Liver (tissue), 9 donors: ENCODE measurements around the gene TIMM17B. TPM values are rescaled to one million over a fixed set of nuclear protein-coding genes. Genes with fewer than 3 reads are reported as not detected.
A peak's percentile ranks its signal among the peaks of the same experiment; 100 is the strongest.

Experiments used
- DNase-seq: peaks from one replicate; pipeline ENCODE4 v3.0.0-alpha.2; 2017; ENCODE audit warnings: low spot score
- H3K27ac ChIP-seq, 2 donors: one replicate each; pipeline ENCODE4 v1.7.0; 2013; ENCODE audit warnings: inconsistent platforms in 2 of 2, low read length in 2 of 2, control low read depth in 1 of 2, low read depth in 1 of 2, mild to moderate bottlenecking in 1 of 2
- H3K27me3 ChIP-seq, 4 donors: one replicate each; pipeline versions ENCODE4 v1.6.1 to v1.7.0; 2013; ENCODE audit warnings: low read length in 3 of 4, inconsistent platforms in 1 of 4, mild to moderate bottlenecking in 1 of 4, moderate library complexity in 1 of 4; ENCODE audit not compliant: control insufficient read depth in 4 of 4, insufficient read depth in 4 of 4
- H3K36me3 ChIP-seq, 4 donors: one replicate each; pipeline versions ENCODE4 v1.6.1 to v1.7.0; 2013; ENCODE audit warnings: low read length in 3 of 4, mild to moderate bottlenecking in 3 of 4, low read depth in 1 of 4, moderate library complexity in 1 of 4; ENCODE audit not compliant: control insufficient read depth in 4 of 4, insufficient read depth in 3 of 4
- H3K4me1 ChIP-seq, 4 donors: one replicate each; pipeline versions ENCODE4 v1.6.1 to v1.7.0; 2013; ENCODE audit warnings: low read length in 3 of 4, mild to moderate bottlenecking in 3 of 4, moderate library complexity in 1 of 4; ENCODE audit not compliant: control insufficient read depth in 4 of 4, insufficient read depth in 4 of 4
- H3K4me3 ChIP-seq, 3 donors: one replicate each; pipeline versions ENCODE4 v1.6.1 to v1.7.0; 2013; ENCODE audit warnings: low read length in 3 of 3, control low read depth in 1 of 3, low read depth in 1 of 3, mild to moderate bottlenecking in 1 of 3
- H3K9ac ChIP-seq, 2 donors: one replicate each; pipeline ENCODE4 v1.7.0; 2013; ENCODE audit warnings: low read length in 2 of 2, mild to moderate bottlenecking in 2 of 2, moderate library complexity in 2 of 2, control low read depth in 1 of 2, low read depth in 1 of 2
- H3K9me3 ChIP-seq, 4 donors: one replicate each; pipeline versions ENCODE4 v1.6.1 to v1.7.0; 2013; ENCODE audit warnings: low read length in 3 of 4; ENCODE audit not compliant: control insufficient read depth in 4 of 4
- EGR1 ChIP-seq, 2 donors: IDR thresholded peaks; 2 replicates each; pipeline ENCODE4 v1.6.1; 2016 to 2018; ENCODE audit warnings: antibody characterized with exemption in 2 of 2, low read depth in 2 of 2
- FOXA1 ChIP-seq: IDR thresholded peaks from 2 replicates; pipeline ENCODE4 v1.6.1; 2016; ENCODE audit warnings: antibody characterized with exemption
- FOXA2 ChIP-seq: IDR thresholded peaks from 2 replicates; pipeline ENCODE4 v1.6.1; 2016; ENCODE audit warnings: antibody characterized with exemption
- GABPA ChIP-seq, 2 donors: IDR thresholded peaks in 1 of 2; conservative IDR thresholded peaks in 1 of 2; 2 replicates each; pipeline ENCODE4 v1.6.1; 2016; ENCODE audit warnings: antibody characterized with exemption in 2 of 2, mild to moderate bottlenecking in 1 of 2, moderate library complexity in 1 of 2
- HNF4A ChIP-seq, 2 donors: conservative IDR thresholded peaks; 2 replicates each; pipeline ENCODE4 v1.6.1; 2016; ENCODE audit warnings: antibody characterized with exemption in 2 of 2, mild to moderate bottlenecking in 2 of 2
- HNF4G ChIP-seq: IDR thresholded peaks from 2 replicates; pipeline ENCODE4 v1.6.1; 2016; ENCODE audit warnings: antibody characterized with exemption
- JUND ChIP-seq, 2 donors: IDR thresholded peaks; 2 replicates each; pipeline ENCODE4 v1.6.1; 2016; ENCODE audit warnings: antibody characterized with exemption in 2 of 2
- NR2F2 ChIP-seq: IDR thresholded peaks from 2 replicates; pipeline ENCODE4 v1.6.1; 2016; ENCODE audit warnings: antibody characterized with exemption
- RAD21 ChIP-seq, 2 donors: IDR thresholded peaks; 2 replicates each; pipeline ENCODE4 v1.6.1; 2016; ENCODE audit warnings: antibody characterized with exemption in 2 of 2, mild to moderate bottlenecking in 2 of 2
- RXRA ChIP-seq, 2 donors: IDR thresholded peaks; 2 replicates each; pipeline ENCODE4 v1.6.1; 2017 to 2018; ENCODE audit warnings: antibody characterized with exemption in 2 of 2, mild to moderate bottlenecking in 1 of 2
- SP1 ChIP-seq: IDR thresholded peaks from 2 replicates; pipeline ENCODE4 v1.6.1; 2018; ENCODE audit warnings: antibody characterized with exemption, mild to moderate bottlenecking
- TAF1 ChIP-seq: conservative IDR thresholded peaks from 2 replicates; pipeline ENCODE4 v1.6.1; 2016; ENCODE audit warnings: antibody characterized with exemption, mild to moderate bottlenecking
- YY1 ChIP-seq: IDR thresholded peaks from 2 replicates; pipeline ENCODE4 v1.6.1; 2016; ENCODE audit warnings: antibody characterized with exemption, mild to moderate bottlenecking
- WGBS: extraction: QIAGEN DNeasy Blood & Tissue Kit; methylation state at CpG from one replicate; pipeline ENCODE4 v1.1.7; 2013; 5-methylcytosine and 5-hydroxymethylcytosine counted together
- polyA plus RNA-seq, 2 donors: library from polyadenylated mRNA; stranded (reverse) in 1 of 2; unstranded in 1 of 2; fragments of 200-250 nt in 1 of 2; fragments of >200 nt in 1 of 2; fragmentation: Nextera tagmentation in 1 of 2; extraction: Ambion mirVana in 1 of 2; gene quantifications; one replicate each; pipeline versions ENCODE4 v1.2.1 to v1.2.3, GENCODE V29; 2013 to 2015
- total RNA-seq, 2 donors: library from RNA; depleted of rRNA; stranded (reverse); fragments of >200 nt; gene quantifications; one replicate each; pipeline ENCODE4 v1.2.3, GENCODE V29; 2014
- TF ChIP-seq, protein P1 (sequence below): IDR thresholded peaks from 2 replicates; pipeline ENCODE4 v1.6.1; 2016; ENCODE audit warnings: antibody characterized with exemption
- TF ChIP-seq, protein P2 (sequence below): IDR thresholded peaks from 2 replicates; pipeline ENCODE4 v1.6.1; 2016; ENCODE audit warnings: antibody characterized with exemption, mild to moderate bottlenecking
- TF ChIP-seq, protein P3 (sequence below): IDR thresholded peaks from 2 replicates; pipeline ENCODE4 v1.6.1; 2016; ENCODE audit warnings: antibody characterized with exemption
- TF ChIP-seq, protein P4 (sequence below): IDR thresholded peaks from 2 replicates; pipeline ENCODE4 v1.6.1; 2016; ENCODE audit warnings: antibody characterized with exemption
- TF ChIP-seq, protein P5 (sequence below): fragments of 150-350 bp; IDR thresholded peaks from 2 replicates; pipeline ENCODE4 v1.5.1; 2017; ENCODE audit warnings: improper control_type of control experiment, low read depth, low read length; ENCODE audit not compliant: missing input control
- donor health status: healthy.
- donor health status: healthy.
- donor health status: healthy.
- donor health status: healthy.
- donor health status: healthy.

The TIMM17B gene
- total RNA-seq (10 to 100 TPM; 22.8 to 25.9 TPM), polyA plus RNA-seq (10 to 100 TPM; 34.2 to 53.1 TPM)

DNA sequence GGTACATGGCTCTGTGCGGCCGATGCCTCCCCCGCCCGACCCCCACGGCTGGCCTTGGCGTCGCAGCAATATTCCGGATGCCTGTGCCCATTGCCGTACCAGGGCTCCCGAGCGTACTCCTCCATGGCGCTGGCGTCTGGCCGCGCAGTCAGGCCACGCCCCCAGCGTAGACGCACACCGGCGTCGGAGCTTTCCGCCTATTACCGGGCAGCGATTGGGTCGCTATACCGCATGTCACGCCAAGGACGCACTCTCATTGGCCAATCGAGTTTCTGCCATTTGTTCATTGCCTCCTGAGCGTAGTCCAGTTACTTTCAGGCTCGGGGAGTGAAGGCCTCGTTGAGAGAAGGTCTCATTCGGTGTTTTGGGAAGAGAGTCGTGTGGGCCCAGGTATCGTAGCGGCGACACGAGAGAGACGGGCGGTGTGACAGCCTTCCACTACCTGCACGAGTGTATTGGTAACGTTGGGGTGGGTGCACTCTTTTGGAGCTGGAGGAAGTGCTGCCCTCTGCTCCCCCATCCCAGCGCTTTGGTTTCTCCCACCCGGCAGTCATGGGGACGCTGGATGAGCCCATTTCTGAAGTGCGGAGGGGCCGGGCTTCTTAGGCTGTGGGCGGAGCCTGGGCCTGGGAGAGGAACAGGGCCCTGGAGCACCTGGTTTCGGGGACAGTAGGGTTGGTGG, at the start of gene TIMM17B, which contains the start of gene PQBP1:
Gene TIMM17B (minus strand): TSS at position 144 of the 682 bp plus-strand sequence. CDS start 19 bp downstream, at position 125.
Gene PQBP1 (plus strand): TSS at position 306 of the 682 bp plus-strand sequence. CDS start 580 bp downstream, outside the sequence.
- Histone ChIP-seq H3K27ac (peak within 1 kb of the TSS; percentile 97 to 98), H3K36me3 (peaks cover 2 to 22% (median 5%) of the 10 kb centered on the region in 4 donors), H3K4me3 (peak within 1 kb of the TSS; percentile 63 to 85 (median 85)), H3K9ac (peak within 1 kb of the TSS; percentile 78 to 92), H3K27me3 (no peaks in the 10 kb centered on the region), H3K4me1 (peaks cover 6 to 12% (median 10%) of the 10 kb centered on the region in 4 donors), H3K9me3 (no peaks in the 10 kb centered on the region)
- WGBS, result under 1% methylated on average over 49 of the region's 49 CpGs
- TF ChIP-seq, protein P1, sequence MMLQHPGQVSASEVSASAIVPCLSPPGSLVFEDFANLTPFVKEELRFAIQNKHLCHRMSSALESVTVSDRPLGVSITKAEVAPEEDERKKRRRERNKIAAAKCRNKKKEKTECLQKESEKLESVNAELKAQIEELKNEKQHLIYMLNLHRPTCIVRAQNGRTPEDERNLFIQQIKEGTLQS, result no peak
- TF ChIP-seq NR2F2 (no peak), HNF4A (conservative IDR thresholded peaks at IDR 0.05) (peak; percentile 36 to 59), FOXA2 (no peak), RAD21 (IDR thresholded peaks at IDR 0.05) (peak in 1 of 2 donors; percentile 26), FOXA1 (no peak), HNF4G (no peak), TAF1 (peak; percentile 80), EGR1 (IDR thresholded peaks at IDR 0.05; ENCODE audit: low read depth in 2 of 2) (peak in 1 of 2 donors; percentile 25), YY1 (peak; percentile 90), RXRA (IDR thresholded peaks at IDR 0.05) (no peak), SP1 (peak; percentile 62), JUND (IDR thresholded peaks at IDR 0.05) (no peak), GABPA (IDR thresholded peaks at IDR 0.05 in 1 of 2, conservative IDR thresholded peaks at IDR 0.05 in 1 of 2) (peak in 1 of 2 donors; percentile 30)
- TF ChIP-seq, protein P2, sequence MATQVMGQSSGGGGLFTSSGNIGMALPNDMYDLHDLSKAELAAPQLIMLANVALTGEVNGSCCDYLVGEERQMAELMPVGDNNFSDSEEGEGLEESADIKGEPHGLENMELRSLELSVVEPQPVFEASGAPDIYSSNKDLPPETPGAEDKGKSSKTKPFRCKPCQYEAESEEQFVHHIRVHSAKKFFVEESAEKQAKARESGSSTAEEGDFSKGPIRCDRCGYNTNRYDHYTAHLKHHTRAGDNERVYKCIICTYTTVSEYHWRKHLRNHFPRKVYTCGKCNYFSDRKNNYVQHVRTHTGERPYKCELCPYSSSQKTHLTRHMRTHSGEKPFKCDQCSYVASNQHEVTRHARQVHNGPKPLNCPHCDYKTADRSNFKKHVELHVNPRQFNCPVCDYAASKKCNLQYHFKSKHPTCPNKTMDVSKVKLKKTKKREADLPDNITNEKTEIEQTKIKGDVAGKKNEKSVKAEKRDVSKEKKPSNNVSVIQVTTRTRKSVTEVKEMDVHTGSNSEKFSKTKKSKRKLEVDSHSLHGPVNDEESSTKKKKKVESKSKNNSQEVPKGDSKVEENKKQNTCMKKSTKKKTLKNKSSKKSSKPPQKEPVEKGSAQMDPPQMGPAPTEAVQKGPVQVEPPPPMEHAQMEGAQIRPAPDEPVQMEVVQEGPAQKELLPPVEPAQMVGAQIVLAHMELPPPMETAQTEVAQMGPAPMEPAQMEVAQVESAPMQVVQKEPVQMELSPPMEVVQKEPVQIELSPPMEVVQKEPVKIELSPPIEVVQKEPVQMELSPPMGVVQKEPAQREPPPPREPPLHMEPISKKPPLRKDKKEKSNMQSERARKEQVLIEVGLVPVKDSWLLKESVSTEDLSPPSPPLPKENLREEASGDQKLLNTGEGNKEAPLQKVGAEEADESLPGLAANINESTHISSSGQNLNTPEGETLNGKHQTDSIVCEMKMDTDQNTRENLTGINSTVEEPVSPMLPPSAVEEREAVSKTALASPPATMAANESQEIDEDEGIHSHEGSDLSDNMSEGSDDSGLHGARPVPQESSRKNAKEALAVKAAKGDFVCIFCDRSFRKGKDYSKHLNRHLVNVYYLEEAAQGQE, result peak; percentile 55
- TF ChIP-seq, protein P3, sequence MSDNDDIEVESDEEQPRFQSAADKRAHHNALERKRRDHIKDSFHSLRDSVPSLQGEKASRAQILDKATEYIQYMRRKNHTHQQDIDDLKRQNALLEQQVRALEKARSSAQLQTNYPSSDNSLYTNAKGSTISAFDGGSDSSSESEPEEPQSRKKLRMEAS, result peak; percentile 66
- TF ChIP-seq, protein P4, sequence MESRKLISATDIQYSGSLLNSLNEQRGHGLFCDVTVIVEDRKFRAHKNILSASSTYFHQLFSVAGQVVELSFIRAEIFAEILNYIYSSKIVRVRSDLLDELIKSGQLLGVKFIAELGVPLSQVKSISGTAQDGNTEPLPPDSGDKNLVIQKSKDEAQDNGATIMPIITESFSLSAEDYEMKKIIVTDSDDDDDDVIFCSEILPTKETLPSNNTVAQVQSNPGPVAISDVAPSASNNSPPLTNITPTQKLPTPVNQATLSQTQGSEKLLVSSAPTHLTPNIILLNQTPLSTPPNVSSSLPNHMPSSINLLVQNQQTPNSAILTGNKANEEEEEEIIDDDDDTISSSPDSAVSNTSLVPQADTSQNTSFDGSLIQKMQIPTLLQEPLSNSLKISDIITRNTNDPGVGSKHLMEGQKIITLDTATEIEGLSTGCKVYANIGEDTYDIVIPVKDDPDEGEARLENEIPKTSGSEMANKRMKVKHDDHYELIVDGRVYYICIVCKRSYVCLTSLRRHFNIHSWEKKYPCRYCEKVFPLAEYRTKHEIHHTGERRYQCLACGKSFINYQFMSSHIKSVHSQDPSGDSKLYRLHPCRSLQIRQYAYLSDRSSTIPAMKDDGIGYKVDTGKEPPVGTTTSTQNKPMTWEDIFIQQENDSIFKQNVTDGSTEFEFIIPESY, result no peak
- TF ChIP-seq, protein P5, sequence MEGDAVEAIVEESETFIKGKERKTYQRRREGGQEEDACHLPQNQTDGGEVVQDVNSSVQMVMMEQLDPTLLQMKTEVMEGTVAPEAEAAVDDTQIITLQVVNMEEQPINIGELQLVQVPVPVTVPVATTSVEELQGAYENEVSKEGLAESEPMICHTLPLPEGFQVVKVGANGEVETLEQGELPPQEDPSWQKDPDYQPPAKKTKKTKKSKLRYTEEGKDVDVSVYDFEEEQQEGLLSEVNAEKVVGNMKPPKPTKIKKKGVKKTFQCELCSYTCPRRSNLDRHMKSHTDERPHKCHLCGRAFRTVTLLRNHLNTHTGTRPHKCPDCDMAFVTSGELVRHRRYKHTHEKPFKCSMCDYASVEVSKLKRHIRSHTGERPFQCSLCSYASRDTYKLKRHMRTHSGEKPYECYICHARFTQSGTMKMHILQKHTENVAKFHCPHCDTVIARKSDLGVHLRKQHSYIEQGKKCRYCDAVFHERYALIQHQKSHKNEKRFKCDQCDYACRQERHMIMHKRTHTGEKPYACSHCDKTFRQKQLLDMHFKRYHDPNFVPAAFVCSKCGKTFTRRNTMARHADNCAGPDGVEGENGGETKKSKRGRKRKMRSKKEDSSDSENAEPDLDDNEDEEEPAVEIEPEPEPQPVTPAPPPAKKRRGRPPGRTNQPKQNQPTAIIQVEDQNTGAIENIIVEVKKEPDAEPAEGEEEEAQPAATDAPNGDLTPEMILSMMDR, result no peak
- DNase-seq, result peak; percentile 86
